ENCODE results near the gene NUP88.

Gene NUP88

DNA sequence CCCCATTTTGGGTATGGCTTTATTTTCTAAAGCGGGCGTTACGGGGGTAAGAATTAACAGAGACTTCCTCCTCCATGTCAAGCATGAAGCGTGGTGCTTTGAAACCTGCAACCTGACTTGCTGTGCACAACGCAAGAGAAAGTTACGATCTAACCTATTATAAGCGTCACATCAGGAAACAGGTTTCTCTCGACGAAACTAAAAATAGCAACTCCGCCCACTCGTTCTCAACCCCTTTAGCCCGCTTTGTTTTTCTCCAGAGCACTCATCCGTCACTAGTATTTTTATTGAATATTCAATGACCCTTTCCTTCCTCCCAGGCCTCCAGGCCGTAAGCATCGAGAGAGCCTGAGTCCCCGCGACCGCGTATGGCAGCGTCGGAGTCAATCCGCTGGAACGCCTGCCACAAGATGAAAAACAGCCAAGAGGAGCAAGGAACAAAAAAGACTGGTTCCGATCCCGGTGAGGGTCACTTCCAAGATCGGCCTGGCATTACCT is 555 bp downstream of the NUP88 start:
- no peak for DNase-seq

DNA sequence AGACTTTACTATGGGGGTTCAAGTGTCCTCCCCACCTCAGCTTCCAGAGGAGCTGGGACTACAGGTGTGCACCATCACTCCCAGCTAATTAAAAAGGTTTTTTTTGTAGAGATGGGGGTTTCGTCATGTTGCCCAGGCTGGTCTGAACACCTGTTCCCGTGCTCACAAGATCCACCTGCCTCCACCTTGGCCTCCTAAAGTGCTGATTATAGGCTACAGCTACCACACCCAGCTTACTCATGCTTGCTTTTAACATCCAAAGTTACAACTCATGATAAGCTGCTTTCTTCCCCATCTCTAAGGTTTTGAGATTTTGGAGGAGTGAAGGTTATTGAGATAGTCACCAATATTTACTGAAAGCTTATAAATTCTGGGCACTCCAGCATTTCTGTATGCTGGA is 2.6 kb downstream of the NUP88 start:
- DNase-seq: no peak

- DNase-seq: no peak
These were observed 5.8 kb downstream of the NUP88 start for GRCh38 chr17:5413682-5414081.

DNA sequence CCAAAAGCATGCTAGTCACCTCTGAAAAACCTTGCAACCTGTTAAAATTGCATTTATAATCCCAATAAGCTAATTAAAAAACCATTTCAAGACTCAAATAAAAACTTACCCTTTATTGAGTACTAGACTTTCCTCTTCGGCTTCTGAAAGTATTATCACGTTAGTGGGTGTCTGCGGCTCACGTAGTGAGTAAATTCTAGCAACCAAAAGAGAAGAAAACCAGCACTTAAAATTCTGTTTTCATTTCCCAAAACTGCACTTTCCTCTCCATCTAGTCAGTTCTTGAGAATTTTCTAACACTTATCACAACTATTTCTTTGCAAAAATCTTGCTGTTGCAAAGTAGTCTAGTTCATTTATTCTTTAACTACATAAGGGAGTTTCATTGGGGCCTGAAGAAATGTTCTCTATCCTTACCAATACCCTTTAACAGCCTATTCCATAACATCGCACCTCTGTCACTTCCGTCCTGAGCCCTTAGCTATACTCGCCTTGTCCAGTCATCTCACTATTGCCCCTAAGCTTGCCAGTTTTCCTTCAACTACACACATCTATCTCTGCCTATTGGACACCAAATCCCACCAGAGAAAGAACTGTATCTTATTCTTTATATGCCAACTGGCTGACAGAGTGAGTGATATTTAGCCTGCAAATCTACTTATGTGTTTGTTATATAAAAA is 8.7 kb downstream of the NUP88 start:
- no peak for DNase-seq

- DNase-seq: no peak
These were observed 11.3 kb downstream of the NUP88 start for GRCh38 chr17:5408186-5408585.

DNA sequence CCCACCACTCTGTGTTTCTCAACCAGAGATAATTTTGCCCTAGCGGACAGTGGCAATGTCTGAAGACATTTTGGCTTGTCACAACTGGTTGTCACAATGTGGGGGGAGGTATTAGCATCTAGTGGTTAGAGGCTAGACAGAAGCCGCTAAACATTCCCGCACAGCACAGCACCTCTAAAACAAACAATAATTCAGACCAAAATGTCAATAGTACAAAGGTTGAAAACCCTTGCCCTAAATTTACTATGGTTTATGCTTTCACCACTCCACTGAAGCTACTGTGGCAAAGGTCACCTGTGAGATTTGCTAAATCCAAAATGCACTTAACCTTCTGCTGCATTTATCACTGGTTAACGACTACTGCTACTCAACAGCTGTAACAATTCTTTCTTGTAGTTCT is 14.1 kb downstream of the NUP88 start:
- DNase-seq: no peak

DNA sequence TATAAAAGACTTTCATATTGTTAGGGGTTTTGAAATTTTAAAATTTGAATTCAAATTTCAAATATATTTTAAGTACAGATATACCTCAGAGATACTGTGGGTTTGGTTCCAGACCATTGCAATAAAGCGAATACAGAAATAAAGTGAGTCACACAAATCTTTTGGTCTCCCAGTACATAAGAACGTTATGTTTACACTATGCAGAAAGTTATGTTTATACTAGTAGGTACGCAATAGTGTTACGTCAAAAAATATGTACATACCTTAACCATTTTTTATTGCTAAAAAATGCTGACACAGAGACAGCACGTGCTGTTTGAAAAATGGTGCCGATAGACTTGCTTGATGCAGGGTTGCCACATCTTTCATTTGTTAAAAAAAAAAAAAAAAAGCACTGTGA is 19.7 kb downstream of the NUP88 start:
- no peak for DNase-seq

DNA sequence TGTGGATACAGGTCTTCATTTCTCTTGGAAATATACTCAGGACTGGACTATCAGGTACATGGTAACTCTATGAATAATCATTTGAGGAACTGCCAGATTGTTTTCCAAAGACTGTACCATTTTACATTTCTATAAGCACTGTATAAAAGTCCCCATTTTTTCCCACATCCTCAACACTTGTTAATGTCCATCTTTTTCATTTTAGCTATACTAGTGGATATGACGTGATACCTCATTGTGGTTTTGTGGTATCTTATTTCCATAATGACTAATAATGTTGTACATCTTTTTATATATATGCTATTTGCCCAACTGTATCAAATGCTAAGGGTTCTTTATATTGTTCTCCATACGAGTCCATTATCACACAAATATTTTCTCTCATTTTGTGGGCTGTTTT is 22.9 kb downstream of the NUP88 start:
- no peak for DNase-seq

GRCh38 chr17:5391678-5392077 is 27.8 kb downstream of the NUP88 start:
- DNase-seq: no peak

- no peak for DNase-seq
These were observed 37.9 kb downstream of the NUP88 start for GRCh38 chr17:5381542-5381941.

GRCh38 chr17:5380491-5381135 is 38.8 kb downstream of the NUP88 start:
- no peak for DNase-seq

GRCh38 chr17:5379351-5380107 is 39.9 kb downstream of the NUP88 start:
- DNase-seq: no peak

GRCh38 chr17:5378566-5379207 is 40.8 kb downstream of the NUP88 start:
- DNase-seq: no peak

DNA sequence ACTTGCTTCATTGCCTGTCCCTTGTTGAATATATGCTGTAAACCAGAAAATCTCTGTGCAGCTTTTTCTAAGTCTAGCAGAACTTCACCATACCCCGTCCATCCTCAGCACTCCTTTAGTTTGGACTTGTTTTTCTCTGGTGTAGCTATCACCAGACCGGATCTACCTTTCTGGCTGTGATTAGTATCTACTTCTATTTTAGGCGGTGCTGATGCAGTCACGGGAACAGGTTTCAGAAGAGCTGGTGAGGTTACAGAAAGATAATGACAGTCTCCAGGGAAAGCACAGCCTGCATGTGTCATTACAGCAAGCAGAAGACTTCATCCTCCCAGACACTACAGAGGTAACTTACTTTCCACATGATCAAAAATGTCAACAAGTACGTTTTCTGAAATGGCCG is 46.4 kb downstream of the NUP88 start:
- DNase-seq: no peak

DNA sequence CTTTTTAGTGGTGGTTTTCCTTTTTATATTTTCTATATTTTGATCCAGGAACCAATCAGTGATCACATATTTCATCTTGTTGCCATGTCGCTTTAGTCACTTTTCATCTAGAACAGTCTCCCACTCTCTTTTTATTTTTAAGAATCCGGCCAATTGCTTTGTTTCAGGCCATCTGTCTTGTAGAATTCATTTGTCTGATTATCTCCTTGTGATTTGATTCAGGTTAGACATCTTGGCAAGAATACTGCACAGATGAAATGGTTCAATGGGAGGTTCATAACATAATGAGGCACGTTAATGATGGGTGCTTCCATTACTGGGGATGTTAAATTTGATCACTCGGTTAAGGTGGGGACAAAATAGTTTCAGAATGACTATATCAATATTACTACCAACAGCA is 49.1 kb downstream of the NUP88 start:
- no peak for DNase-seq

GRCh38 chr17:5365831-5366230 is 53.6 kb downstream of the NUP88 start:
- DNase-seq: no peak

DNA sequence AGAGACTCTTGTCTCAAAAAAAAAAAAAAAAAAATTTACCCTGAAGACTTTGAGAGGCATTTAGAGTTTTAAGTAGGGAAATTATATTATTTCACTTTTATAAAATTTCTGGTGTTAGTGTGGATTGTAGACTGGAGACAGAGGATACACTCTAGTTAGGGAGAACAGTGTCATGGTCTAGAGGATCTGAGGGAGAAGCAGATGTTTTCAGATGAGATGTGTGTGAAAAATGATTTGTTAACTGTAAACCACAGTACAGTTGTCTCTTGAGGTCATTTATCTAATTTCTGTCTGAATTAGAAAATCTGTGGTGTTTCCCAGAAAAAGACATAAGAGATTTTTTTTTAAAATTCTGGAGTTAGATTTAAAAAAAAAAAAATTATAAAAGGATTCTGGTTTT is 54.8 kb downstream of the NUP88 start:
- no peak for DNase-seq

DNA sequence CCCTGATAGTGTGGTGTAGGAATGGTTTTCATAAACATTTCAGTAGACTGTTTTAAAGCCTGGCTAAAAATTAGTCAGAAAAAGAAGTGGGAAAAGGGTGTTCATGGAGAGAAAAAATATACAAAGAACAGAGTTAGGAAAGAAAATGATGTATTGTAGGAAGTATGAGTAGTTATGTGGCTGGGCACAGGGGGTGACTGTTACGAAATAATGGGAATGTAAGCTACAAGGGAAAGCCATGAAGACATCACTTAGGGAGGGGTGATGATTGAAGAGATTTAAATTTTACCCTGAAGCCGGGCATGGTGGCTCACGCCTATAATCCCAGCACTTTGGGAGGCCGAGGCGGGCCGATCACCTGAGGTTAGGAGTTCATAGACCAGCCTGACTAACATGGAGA is 55.3 kb downstream of the NUP88 start:
- DNase-seq: no peak

DNA sequence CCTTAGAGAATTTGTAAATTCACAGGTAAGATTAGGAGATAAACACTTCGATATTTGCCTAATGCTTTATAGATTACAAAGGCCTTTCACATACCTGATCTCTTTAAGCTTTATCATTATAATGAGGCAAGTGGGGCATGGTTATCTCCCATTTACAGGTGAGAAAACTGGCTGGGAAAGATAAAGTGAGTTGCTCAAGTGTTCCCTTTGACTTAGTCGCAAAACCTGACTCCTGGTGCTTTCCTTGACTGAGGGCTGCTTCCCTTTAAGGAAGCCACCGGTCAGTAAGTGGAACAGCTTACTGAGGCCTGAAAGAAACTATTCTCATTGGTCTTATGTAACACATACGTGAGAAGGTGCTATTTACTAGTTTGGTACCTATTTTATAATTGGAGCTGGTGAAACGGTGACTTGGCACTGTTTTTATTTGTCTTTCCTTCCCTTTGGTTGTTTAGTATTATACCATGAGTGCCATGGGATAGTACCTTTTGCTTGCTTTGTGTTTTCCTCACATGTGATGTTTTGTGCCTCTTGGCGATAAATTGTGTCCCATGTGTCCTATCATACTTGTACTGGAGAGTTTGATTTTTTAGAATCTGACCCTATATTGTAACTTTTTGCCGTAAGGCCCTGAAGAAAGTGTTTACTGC is 57.2 kb downstream of the NUP88 start:
- no peak for DNase-seq

GRCh38 chr17:5361426-5361825 is 58.0 kb downstream of the NUP88 start:
- DNase-seq: no peak

DNA sequence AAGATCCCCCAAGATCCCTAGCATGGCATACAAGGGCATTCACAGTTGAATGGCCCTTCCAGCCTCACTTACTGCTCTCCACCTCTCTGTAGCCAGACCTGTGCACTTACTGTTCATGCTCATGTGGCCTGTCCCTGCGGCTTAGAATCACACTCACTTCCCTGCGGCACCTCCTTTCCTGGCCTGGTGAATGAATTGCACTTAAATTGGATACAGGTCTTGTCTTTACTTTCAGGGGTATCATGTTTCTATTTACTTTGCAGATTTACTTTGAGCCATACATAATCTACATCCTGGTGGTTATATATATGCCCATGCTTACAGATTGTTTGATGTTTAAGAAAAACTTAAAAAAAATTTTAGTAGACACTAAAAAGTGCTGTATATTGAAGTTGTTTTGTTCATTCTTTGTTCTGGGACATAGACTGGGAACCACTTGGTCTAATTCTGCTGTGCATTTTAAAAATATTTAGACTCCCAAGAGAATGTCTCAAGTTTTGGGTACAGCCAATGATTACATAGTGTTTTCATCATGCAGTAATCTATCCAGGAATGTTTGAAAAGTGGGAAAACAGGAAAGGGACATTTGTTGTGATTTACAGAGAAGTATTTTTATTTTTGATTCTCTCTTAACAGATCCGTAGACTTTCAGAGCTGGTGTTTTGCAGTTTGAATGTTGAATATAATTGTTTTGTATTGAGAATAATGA is 63.9 kb downstream of the NUP88 start:
- no peak for DNase-seq

- no peak for DNase-seq
These were observed 64.5 kb downstream of the NUP88 start for GRCh38 chr17:5354886-5355415.

All from femur (tissue), 1 donor.